WERI-Rb-1 (cell line): ENCODE data around the gene KCTD20.
"Not testable (repeated sequence)": the region's sequence is repeated elsewhere in the genome, so short reads cannot be mapped to it uniquely, and the experiment has no call there.

Experiments used
- DNase-seq: peaks from one replicate; pipeline ENCODE4 v3.0.0-alpha.2; 2020
- H3K27ac ChIP-seq: fragments of 250-450 bp; sonication (Bioruptor Pico); 2 replicates; pipeline ENCODE4 v1.5.1; 2020; ENCODE audit warnings: mild to moderate bottlenecking, moderate library complexity
- H3K27me3 ChIP-seq: fragments of 250-450 bp; sonication (Bioruptor Pico); 2 replicates; pipeline ENCODE4 v1.5.1; 2021; ENCODE audit warnings: mild to moderate bottlenecking, low read depth, moderate library complexity; ENCODE audit not compliant: insufficient read depth, severe bottlenecking
- H3K36me3 ChIP-seq: fragments of 250-450 bp; sonication (Bioruptor Pico); 2 replicates; pipeline ENCODE4 v1.5.1; 2020; ENCODE audit warnings: mild to moderate bottlenecking, moderate library complexity
- H3K4me3 ChIP-seq: 2 replicates; pipeline ENCODE4 v1.5.1; 2011; ENCODE audit warnings: low read depth, mild to moderate bottlenecking, control low read depth, low read length
- H3K9me3 ChIP-seq: fragments of 250-450 bp; sonication (Bioruptor Pico); 2 replicates; pipeline ENCODE4 v1.5.1; 2021; ENCODE audit warnings: mild to moderate bottlenecking, moderate library complexity; ENCODE audit not compliant: severe bottlenecking
- TF ChIP-seq, protein P1 (sequence below): IDR thresholded peaks from 2 replicates; pipeline ENCODE4 v1.5.1; 2011; ENCODE audit warnings: low read depth, mild to moderate bottlenecking, control low read depth, inconsistent platforms, low read length

Gene KCTD20

DNA sequence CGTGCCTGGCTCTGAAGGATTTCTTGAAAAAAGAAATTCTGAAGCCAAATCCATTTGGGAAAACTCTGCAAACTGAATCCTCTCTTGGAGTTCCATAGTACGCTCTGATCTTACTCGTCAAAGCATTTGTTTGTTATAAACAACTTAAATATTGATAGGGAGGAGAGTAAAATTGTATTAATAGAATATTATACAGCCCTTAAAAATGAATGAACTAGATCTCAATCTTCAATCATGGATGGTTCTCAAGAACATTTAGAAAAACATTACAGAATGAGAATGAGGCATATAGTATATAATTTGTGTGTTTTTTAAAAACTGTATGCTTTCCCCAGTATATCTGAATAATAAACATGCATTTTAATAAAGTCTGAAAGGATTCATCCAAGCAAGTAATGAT is 24.8 kb downstream of the KCTD20 start:
- Histone ChIP-seq H3K4me3 (no peak overlapping the region), H3K27me3 (no peaks in the 10 kb centered on the region), H3K36me3 (peaks cover 22% of the 10 kb centered on the region), H3K27ac (no peak overlapping the region), H3K9me3 (no peaks in the 10 kb centered on the region)
- TF ChIP-seq, protein P1, sequence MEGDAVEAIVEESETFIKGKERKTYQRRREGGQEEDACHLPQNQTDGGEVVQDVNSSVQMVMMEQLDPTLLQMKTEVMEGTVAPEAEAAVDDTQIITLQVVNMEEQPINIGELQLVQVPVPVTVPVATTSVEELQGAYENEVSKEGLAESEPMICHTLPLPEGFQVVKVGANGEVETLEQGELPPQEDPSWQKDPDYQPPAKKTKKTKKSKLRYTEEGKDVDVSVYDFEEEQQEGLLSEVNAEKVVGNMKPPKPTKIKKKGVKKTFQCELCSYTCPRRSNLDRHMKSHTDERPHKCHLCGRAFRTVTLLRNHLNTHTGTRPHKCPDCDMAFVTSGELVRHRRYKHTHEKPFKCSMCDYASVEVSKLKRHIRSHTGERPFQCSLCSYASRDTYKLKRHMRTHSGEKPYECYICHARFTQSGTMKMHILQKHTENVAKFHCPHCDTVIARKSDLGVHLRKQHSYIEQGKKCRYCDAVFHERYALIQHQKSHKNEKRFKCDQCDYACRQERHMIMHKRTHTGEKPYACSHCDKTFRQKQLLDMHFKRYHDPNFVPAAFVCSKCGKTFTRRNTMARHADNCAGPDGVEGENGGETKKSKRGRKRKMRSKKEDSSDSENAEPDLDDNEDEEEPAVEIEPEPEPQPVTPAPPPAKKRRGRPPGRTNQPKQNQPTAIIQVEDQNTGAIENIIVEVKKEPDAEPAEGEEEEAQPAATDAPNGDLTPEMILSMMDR: no peak
- DNase-seq: no peak

DNA sequence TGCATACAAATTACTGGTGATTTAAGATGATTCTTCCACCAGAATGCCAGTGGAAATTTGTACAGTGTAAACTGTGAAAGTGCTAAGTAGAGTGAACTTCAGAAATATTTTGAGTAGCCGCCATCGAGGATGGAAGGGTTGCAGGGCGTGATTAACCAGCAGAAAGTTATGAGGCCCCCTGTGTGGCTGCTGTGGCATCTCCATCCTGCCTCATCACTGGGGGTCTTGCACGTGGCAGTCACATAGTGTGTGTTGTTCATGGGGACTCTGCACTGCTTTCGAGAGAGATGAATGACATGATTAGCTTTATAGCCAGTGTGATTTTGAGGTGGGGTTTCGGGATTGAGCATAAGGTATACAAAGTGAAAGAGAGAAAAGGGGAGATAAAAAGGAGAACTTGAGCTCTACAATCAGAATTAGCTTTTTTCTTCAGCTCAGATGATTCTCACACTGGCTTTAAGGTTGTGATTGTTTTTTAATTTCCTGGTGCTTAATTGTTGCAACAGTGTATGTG is 26.4 kb downstream of the KCTD20 start:
- Histone ChIP-seq H3K4me3 (no peak overlapping the region), H3K27me3 (no peaks in the 10 kb centered on the region), H3K9me3 (no peaks in the 10 kb centered on the region), H3K36me3 (peaks cover 29% of the 10 kb centered on the region), H3K27ac (no peak overlapping the region)
- DNase-seq: no peak
- TF ChIP-seq, protein P1: no peak

DNA sequence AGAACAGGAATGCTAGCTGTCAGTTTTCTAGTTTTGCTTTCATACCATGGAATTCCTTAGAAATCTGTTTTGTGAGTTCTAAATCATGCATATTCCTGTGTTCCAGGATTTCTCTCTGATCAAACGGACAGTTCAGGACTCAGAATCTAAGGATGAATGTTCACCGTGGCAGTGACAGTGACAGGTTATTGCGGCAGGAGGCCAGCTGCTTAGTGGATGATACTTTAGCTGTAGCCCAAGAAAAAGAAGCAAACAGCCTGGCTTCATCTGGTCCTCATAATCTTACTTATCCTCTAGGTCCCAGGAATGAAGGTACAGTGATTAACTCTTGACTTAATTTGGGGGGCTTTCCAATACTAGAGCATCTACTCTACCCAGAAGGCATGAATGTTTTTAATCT is 27.1 kb downstream of the KCTD20 start:
- Histone ChIP-seq H3K27ac (no peak overlapping the region), H3K4me3 (no peak overlapping the region), H3K9me3 (no peaks in the 10 kb centered on the region), H3K36me3 (peaks cover 36% of the 10 kb centered on the region), H3K27me3 (no peaks in the 10 kb centered on the region)
- DNase-seq: peak; percentile 68
- TF ChIP-seq, protein P1: no peak

DNA sequence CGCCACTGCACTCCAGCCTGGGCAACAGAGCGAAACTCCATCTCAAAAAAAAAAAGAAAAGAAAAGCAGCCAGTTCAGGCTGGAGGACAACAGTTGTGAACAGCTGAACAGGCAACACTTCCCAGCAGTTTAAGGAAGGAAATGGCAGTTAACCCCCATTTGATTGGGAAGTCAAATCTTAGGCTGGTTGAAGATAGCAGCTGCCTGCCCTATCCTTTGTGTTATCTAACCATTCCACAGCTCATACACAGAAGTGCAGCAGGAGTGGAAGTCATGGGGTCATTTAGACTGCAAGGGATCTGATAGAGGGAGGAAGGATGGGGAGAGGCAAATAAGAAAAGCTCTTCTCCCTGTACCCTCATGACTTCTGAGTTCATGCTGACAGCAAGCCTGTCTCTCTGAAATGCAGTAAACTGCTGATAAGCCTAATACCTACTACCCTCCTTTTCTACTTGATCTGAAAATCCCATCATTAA is 35.3 kb downstream of the KCTD20 start:
- H3K9me3 ChIP-seq: no peaks in the 10 kb centered on the region
- H3K36me3 ChIP-seq: peaks cover 57% of the 10 kb centered on the region
- DNase-seq: no peak
- TF ChIP-seq, protein P1: no peak
- no peaks in the 10 kb centered on the region for H3K27me3 ChIP-seq
- H3K27ac ChIP-seq: no peak overlapping the region; the same call in 1 of the 2 replicates
- H3K4me3 ChIP-seq: no peak overlapping the region

DNA sequence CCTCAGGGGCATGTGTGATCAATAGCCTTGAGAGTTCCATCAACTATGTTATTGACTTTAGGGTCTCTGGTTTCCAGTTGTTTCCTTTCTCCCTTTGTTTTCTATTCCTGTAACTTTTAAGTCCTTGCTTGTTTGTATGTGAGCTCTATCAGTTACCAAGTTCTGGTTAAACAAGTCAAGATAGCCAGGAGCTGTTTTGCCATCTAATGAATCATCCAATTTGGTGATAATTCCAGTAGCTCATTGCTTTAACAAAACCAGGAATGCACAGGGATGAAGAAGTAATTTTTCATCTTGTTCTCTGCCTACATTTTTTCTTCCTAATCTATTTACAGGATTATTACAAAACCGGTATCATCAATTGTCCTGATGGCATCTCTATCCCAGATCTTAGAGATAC is 36.5 kb downstream of the KCTD20 start:
- Histone ChIP-seq H3K4me3 (no peak overlapping the region), H3K27me3 (no peaks in the 10 kb centered on the region), H3K27ac (no peak overlapping the region), H3K9me3 (no peaks in the 10 kb centered on the region), H3K36me3 (peaks cover 56% of the 10 kb centered on the region)
- no peak for DNase-seq
- TF ChIP-seq, protein P1: no peak

DNA sequence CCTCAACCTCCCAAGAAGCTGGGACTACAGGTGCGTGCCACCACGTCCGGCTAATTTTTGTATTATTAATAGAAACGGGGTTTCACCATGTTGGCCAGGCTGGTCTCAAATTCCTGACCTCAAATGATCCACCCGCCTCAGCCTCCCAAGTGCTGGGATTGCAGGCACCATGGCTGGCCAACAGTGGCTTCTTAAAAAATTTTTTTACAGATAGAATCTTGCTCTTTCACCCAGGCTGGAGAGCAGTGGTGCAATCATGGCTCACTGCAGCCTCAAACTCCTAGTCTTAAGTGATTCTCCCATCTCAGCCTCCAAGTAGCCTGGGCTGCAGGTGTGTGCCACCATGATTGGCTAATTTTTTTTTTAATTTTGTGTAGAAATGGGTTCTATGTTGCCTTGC is 40.5 kb downstream of the KCTD20 start:
- not testable (repeated sequence) for DNase-seq, H3K4me3 ChIP-seq, H3K9me3 ChIP-seq, H3K27ac ChIP-seq, H3K27me3 ChIP-seq
- peaks cover 76% of the 10 kb centered on the region for H3K36me3 ChIP-seq
